B cell (primary cell): ENCODE measurements around the gene RHPN2. TPM values are rescaled to one million over a fixed set of nuclear protein-coding genes. Genes with fewer than 3 reads are reported as not detected.
A peak's percentile ranks its signal among the peaks of the same experiment; 100 is the strongest.

Source experiments
- ATAC-seq: fragments of 200-7000 bp; cut with Tn5 transposase; one replicate; pipeline ENCODE4 v1.10.0; 2021; ENCODE audit warnings: low read depth, mild to moderate bottlenecking, moderate number of reproducible peaks, moderate library complexity
- CTCF ChIA-PET: fragments of 350-600 bp; sonication (Branson Sonifier 250); formaldehyde crosslinking; loops from one replicate; lab custom pipeline; 2021; ENCODE audit warnings: antibody characterized with exemption, inconsistent platforms; lab: Charles Lee
- POLR2A ChIA-PET: fragments of 350-600 bp; sonication (Branson Sonifier 250); formaldehyde crosslinking; loops from one replicate; lab custom pipeline; 2021; ENCODE audit warnings: antibody characterized with exemption; lab: Charles Lee
- DNase-seq: peaks from one replicate; pipeline ENCODE4 v3.0.0; 2013
- H2AFZ ChIP-seq: 2 replicates; pipeline ENCODE4 v1.6.1; 2012; ENCODE audit warnings: mild to moderate bottlenecking, low read depth, low read length; ENCODE audit not compliant: insufficient read depth, poor library complexity, severe bottlenecking
- H3K27ac ChIP-seq, 2 donors: 1 replicate in 1 of 2; 2 replicates in 1 of 2; pipeline ENCODE4 v1.5.1; 2012 to 2013; ENCODE audit warnings: low read length in 2 of 2, mild to moderate bottlenecking in 2 of 2, moderate library complexity in 1 of 2
- H3K27me3 ChIP-seq, 4 experiments: fragments of 200-600 bp in 1 of 4; sonication (generic) in 1 of 4; replicated peaks in 1 of 4; 1 replicate in 2 of 4; 2 replicates in 2 of 4; pipeline versions ENCODE4 v1.6.1 to v1.7.0; 2013 to 2016; ENCODE audit warnings: low read length in 3 of 4, mild to moderate bottlenecking in 2 of 4, mixed read lengths in 1 of 4, moderate library complexity in 1 of 4; ENCODE audit not compliant: insufficient read depth in 4 of 4, control insufficient read depth in 3 of 4; ENCODE audit errors: control extremely low read depth in 1 of 4
- H3K36me3 ChIP-seq, 2 experiments: replicated peaks in 1 of 2; 1 replicate in 1 of 2; 2 replicates in 1 of 2; pipeline versions ENCODE4 v1.6.1 to v1.7.1; 2013; ENCODE audit warnings: low read length in 1 of 2; ENCODE audit not compliant: insufficient read depth in 2 of 2, control insufficient read depth in 1 of 2; ENCODE audit errors: control extremely low read depth in 1 of 2, extremely low read depth in 1 of 2
- H3K4me1 ChIP-seq, 2 donors: fragments of 200-600 bp in 1 of 2; sonication (generic) in 1 of 2; 1 replicate in 1 of 2; 2 replicates in 1 of 2; pipeline versions ENCODE4 v1.5.1 to v1.6.1; 2013 to 2017; ENCODE audit warnings: low read length in 2 of 2; ENCODE audit not compliant: control insufficient read depth in 2 of 2, insufficient read depth in 2 of 2
- H3K4me2 ChIP-seq: replicated peaks from 2 replicates; pipeline ENCODE3; 2012; ENCODE audit warnings: mild to moderate bottlenecking, low read depth, low read length; ENCODE audit not compliant: poor library complexity, severe bottlenecking
- H3K4me3 ChIP-seq, 5 experiments: fragments of 200-600 bp in 1 of 5; sonication (generic) in 1 of 5; 1 replicate in 3 of 5; 2 replicates in 2 of 5; pipeline versions ENCODE4 v1.5.1 to v1.7.0; 2011 to 2016; ENCODE audit warnings: low read length in 4 of 5, mild to moderate bottlenecking in 4 of 5, low read depth in 2 of 5, control low read depth in 1 of 5, moderate library complexity in 1 of 5; ENCODE audit not compliant: insufficient read depth in 1 of 5; ENCODE audit errors: control extremely low read depth in 1 of 5, extremely low read depth in 1 of 5
- H3K79me2 ChIP-seq: fragments of 200-600 bp; sonication (generic); one replicate; pipeline ENCODE4 v1.6.0; 2016; ENCODE audit warnings: low read length; ENCODE audit not compliant: control insufficient read depth, insufficient read depth
- H3K9ac ChIP-seq: fragments of 200-600 bp; sonication (generic); 2 replicates; pipeline ENCODE4 v1.6.1; 2017; ENCODE audit warnings: mild to moderate bottlenecking, low read length, moderate library complexity
- H3K9me3 ChIP-seq, 3 donors: one replicate each; pipeline versions ENCODE4 v1.6.1 to v1.7.1; 2013; ENCODE audit warnings: low read length in 2 of 3; ENCODE audit not compliant: control insufficient read depth in 2 of 3, insufficient read depth in 1 of 3; ENCODE audit errors: control extremely low read depth in 1 of 3
- H4K20me1 ChIP-seq: 2 replicates; pipeline ENCODE4 v1.6.0; 2012; ENCODE audit warnings: mild to moderate bottlenecking, low read length; ENCODE audit not compliant: insufficient read depth, control insufficient read depth, poor library complexity, severe bottlenecking
- H3K27ac Mint-ChIP-seq: one replicate; pipeline ENCODE4 v1.8.0; 2021; ENCODE audit warnings: mixed read lengths
- H3K27me3 Mint-ChIP-seq: one replicate; pipeline ENCODE4 v1.8.0; 2021; ENCODE audit warnings: mixed read lengths
- H3K4me1 Mint-ChIP-seq: one replicate; pipeline ENCODE4 v1.8.0; 2021; ENCODE audit warnings: mixed read lengths
- H3K4me3 Mint-ChIP-seq: one replicate; pipeline ENCODE4 v1.8.0; 2021; ENCODE audit warnings: mixed read lengths
- H3K9me3 Mint-ChIP-seq: one replicate; pipeline ENCODE4 v1.8.0; 2022; ENCODE audit warnings: mixed read lengths; ENCODE audit not compliant: insufficient read depth
- CTCF ChIP-seq: fragments of 200-600 bp; IDR thresholded peaks from one replicate; pipeline ENCODE4 v1.8.0; 2022; ENCODE audit warnings: antibody characterized with exemption, mild to moderate bottlenecking
- EZH2 ChIP-seq: IDR thresholded peaks from 2 replicates; pipeline ENCODE4 v1.6.1; 2012; ENCODE audit warnings: borderline replicate concordance, low read depth, mild to moderate bottlenecking, moderate library complexity, low read length; ENCODE audit not compliant: insufficient read depth, poor library complexity, severe bottlenecking
- WGBS: methylation state at CpG from one replicate; pipeline ENCODE4 v1.1.5; 2013; ENCODE audit warnings: missing lambda C conversion rate; ENCODE audit not compliant: insufficient coverage; 5-methylcytosine and 5-hydroxymethylcytosine counted together
- intact Hi-C: fragments of 100-400 bp; cut with micrococcal nuclease; formaldehyde crosslinking; loops from one replicate; pipeline ENCODE4 v1.10.0; 2022
- polyA plus RNA-seq: library from polyadenylated mRNA; depleted of rRNA; stranded (reverse); fragments of >200 nt; gene quantifications from 2 replicates; pipeline ENCODE4 v1.2.3, GENCODE V29; 2012
- total RNA-seq, 2 donors: library from RNA; stranded (reverse); fragments of 120-200 nt in 1 of 2; gene quantifications; 1 replicate in 1 of 2; 2 replicates in 1 of 2; pipeline versions ENCODE4 v1.2.3 to v1.2.4, GENCODE V29; 2013 to 2022

RHPN2 gene
- total and polyA plus RNA-seq, 2 donors (not counting 1 experiment from before 2014, with no cell fraction given) = 4.9 to 5.5 TPM

GRCh38 chr19:33064458-33064791 lies 263 bp downstream of the RHPN2 start:
- H3K4me1 Mint-ChIP-seq = peaks cover 7% of the 10 kb centered on the region
- peaks cover 0 to 13% (median 0%) of the 10 kb centered on the region in 3 donors for H3K9me3 ChIP-seq
- intact Hi-C loops = loop anchor here (1.0 to 5.0 kb wide), 4 partner anchors 17 to 717 kb away; partner anchors contain the start of genes CEP89, FAAP24, GPATCH1 and ZNF507
- H3K36me3 ChIP-seq = no peaks in the 10 kb centered on the region
- H4K20me1 ChIP-seq = no peaks in the 10 kb centered on the region
- POLR2A ChIA-PET = no interaction called here
- peak; percentile 64 for ATAC-seq
- peak overlapping the region; percentile 79 for H3K4me3 Mint-ChIP-seq
- no peak overlapping the region for H3K27ac ChIP-seq
- no peaks in the 10 kb centered on the region for H3K79me2 ChIP-seq
- peak; percentile 51 for DNase-seq
- peaks cover 15 to 20% of the 10 kb centered on the region in 2 donors for H3K4me1 ChIP-seq
- H3K9ac ChIP-seq = peak overlapping the region; percentile 62
- peaks cover 0 to 22% (median 2%) of the 10 kb centered on the region in 4 experiments for H3K27me3 ChIP-seq
- peak overlapping the region; percentile 57 for H2AFZ ChIP-seq
- H3K9me3 Mint-ChIP-seq = no peaks in the 10 kb centered on the region
- CTCF ChIA-PET = no interaction called here
- H3K27me3 Mint-ChIP-seq = peaks cover 7% of the 10 kb centered on the region
- H3K4me3 ChIP-seq = peak overlapping the region in 4 of 5 experiments; percentile 44 to 65 (median 56)
- TF ChIP-seq EZH2 = no peak
- no peak for TF ChIP-seq CTCF
- peak overlapping the region; percentile 87 for H3K4me2 ChIP-seq
- WGBS = under 1% methylated on average over 23 of the region's 35 CpGs
- no peak overlapping the region for H3K27ac Mint-ChIP-seq

- peak overlapping the region; percentile 57 for H2AFZ ChIP-seq
- no peak for ATAC-seq
- peak overlapping the region; percentile 87 for H3K4me2 ChIP-seq
- H3K4me1 Mint-ChIP-seq = peaks cover 7% of the 10 kb centered on the region
- no peak for DNase-seq
- H3K9me3 Mint-ChIP-seq = no peaks in the 10 kb centered on the region
- ChIA-PET CTCF (no interaction called here), POLR2A (no interaction called here)
- peak overlapping the region in 4 of 5 experiments; percentile 44 to 65 (median 56) for H3K4me3 ChIP-seq
- peaks cover 7% of the 10 kb centered on the region for H3K27me3 Mint-ChIP-seq
- H3K9ac ChIP-seq = peak overlapping the region; percentile 62
- H3K27ac Mint-ChIP-seq = peak overlapping the region; percentile 61
- no peaks in the 10 kb centered on the region for H4K20me1 ChIP-seq
- peaks cover 0 to 22% (median 2%) of the 10 kb centered on the region in 4 experiments for H3K27me3 ChIP-seq
- no peaks in the 10 kb centered on the region for H3K79me2 ChIP-seq
- H3K4me1 ChIP-seq = peaks cover 15 to 20% of the 10 kb centered on the region in 2 donors
- 16% methylated on average over 39 of the region's 56 CpGs for WGBS
- H3K27ac ChIP-seq = no peak overlapping the region
- TF ChIP-seq EZH2 = no peak
- no peak for TF ChIP-seq CTCF
- intact Hi-C loops = loop anchor here (1.0 to 5.0 kb wide), 4 partner anchors 17 to 717 kb away; partner anchors contain the start of genes CEP89, FAAP24, GPATCH1 and ZNF507
- H3K36me3 ChIP-seq = no peaks in the 10 kb centered on the region
- H3K9me3 ChIP-seq = peaks cover 0 to 13% (median 0%) of the 10 kb centered on the region in 3 donors
- peak overlapping the region; percentile 79 for H3K4me3 Mint-ChIP-seq
Observed at GRCh38 chr19:33063753-33064457, 783 bp downstream of the RHPN2 start.
